ENCODE measurements around the gene JPT2.

GRCh38 chr16:1674751-1675664 lies 3.1 kb upstream of the JPT2 start:
- TF ChIP-seq GATA3 (IDR thresholded peaks at IDR 0.05; ENCODE audit: borderline replicate concordance), result no peak
- no peak for TF ChIP-seq BCL3 (IDR thresholded peaks at IDR 0.05)
- TF ChIP-seq BHLHE40 (IDR thresholded peaks at IDR 0.05; ENCODE audit: low read depth, low read length), result no peak
- TF ChIP-seq HDAC2 (IDR thresholded peaks at IDR 0.05), result no peak
- no peak for TF ChIP-seq CTCF (IDR thresholded peaks at IDR 0.05)
- TF ChIP-seq CBX8 (IDR thresholded peaks at IDR 0.05), result no peak
- no peak for TF ChIP-seq USF2 (IDR thresholded peaks at IDR 0.05)
- no peak for TF ChIP-seq HMGXB4 (CRISPR knock-in tag; IDR thresholded peaks at IDR 0.05; ENCODE audit: borderline replicate concordance)
